ACHN (cell line): ENCODE results near the gene FBXW12.

Source experiments
- DNase-seq: peaks from one replicate; pipeline ENCODE4 v3.0.0-alpha.2; 2015
- in situ Hi-C: cut with HindIII; loops from 2 replicates; pipeline ENCODE4 v1.10.0; 2017; ENCODE audit warnings: low sequenced_read_pairs, low pct_ligation_motif_present, low pct_unique_long_range_greater_than_20kb

Gene FBXW12

DNA sequence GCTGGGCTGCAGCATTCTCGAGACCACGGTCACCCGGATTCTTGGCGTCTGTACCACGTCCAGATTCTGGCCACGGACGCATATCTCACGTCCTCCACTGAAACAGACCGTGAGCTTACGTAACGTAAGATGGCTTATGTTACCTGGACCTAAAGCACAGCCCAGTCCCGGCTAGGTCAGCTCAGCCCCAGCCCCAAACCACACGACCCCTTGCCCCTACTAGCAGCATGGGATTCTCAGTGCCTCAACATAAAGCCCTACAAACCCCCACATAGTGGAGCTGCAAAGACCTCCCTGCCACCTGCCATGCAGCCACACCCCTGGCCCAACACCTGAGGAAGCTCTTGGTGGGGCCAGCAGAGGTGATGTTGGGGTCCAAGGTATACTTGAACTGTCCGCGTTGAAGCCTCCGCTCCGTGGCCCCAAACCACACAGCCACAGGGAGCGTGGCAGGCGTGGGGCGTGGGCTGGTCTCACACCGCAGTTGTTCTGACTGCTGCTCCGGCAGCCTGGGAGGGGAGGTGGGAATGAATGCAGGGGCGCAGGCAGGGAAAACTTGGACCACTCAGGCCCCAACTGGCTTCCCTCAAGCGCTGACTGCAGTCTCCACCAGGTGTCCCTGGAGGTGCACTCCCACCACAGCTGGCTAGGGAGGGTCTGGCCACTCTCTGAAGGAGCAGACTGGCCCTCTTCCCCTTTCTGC lies 43.4 kb downstream of the FBXW12 start:
- in situ Hi-C loops = no loop called here
- DNase-seq = no peak

- DNase-seq = no peak
- in situ Hi-C loops = no loop called here
Observed at GRCh38 chr3:48416091-48416505, 44.1 kb downstream of the FBXW12 start.

DNA sequence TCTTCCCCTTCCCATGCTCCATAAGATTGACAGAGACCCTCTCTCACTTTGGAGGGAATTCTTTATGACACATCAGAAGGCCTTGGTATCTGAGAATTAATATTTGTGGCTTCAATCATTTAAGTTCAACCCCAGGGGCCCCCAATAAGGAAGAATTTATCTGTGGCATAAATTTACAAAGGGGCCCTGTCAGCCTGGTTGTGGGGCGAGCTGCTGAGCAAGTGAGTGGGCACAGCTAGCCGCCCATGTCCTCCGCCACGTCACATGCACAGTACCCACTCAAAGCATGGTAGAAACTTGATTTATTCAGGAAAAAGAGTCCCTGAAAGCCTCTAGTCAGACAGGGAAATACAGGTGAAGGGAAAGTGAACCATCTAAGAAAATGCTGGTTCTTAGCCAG lies 44.5 kb downstream of the FBXW12 start:
- DNase-seq = no peak
- in situ Hi-C loops = no loop called here

DNA sequence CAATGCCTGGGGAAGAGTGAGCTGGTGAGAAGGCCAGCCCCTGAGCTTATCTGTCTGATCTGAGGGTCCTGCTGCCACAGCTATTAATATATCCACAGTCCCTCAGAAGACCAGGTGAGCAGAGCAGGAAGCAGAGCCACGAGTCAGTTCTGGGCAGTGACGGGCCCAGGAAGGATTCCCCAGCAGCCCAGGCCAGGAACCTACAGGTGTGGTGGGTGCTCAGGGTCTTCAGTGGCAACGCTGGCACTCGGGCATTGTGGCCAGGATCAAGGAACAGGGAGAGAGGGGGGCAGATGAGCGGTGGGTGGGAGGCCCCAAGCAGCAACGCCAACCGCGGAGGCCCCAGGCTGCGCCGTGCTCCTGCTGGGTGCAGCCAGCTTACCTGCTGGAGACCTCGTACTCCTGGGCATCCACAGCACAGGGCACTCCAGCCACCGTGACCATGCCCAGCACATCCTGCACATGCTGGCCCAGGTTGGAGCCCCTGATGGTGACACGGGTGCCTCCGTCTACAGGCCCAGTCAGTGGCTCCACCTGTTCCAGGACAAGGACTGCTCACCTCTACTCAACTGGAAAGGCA lies 45.6 kb downstream of the FBXW12 start:
- DNase-seq = no peak
- in situ Hi-C loops = no loop called here

- in situ Hi-C loops = no loop called here
- no peak for DNase-seq
Observed at GRCh38 chr3:48418140-48418539, 46.1 kb downstream of the FBXW12 start.

DNA sequence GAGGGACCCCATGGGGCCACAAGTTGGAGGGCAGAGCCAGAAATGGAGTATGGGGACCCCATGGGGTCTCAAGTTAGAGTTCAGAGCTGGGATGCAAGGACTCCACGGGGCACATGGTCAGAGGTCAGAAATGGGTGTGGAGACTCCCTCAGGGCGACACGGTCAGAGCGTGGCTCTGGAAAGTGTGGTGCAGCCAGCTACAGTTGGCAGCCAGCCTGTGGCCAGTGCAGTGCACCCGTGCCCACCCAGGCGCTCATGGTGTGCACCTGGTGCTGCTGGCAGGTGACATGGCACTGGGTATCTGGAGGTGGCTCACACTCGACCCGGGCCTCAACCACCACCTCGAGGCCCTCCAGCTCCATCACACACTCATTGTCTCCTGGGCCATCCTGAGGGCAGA lies 46.6 kb downstream of the FBXW12 start:
- in situ Hi-C loops = no loop called here
- no peak for DNase-seq

GRCh38 chr3:48419149-48419548 lies 47.1 kb downstream of the FBXW12 start:
- DNase-seq = no peak
- in situ Hi-C loops = no loop called here

DNA sequence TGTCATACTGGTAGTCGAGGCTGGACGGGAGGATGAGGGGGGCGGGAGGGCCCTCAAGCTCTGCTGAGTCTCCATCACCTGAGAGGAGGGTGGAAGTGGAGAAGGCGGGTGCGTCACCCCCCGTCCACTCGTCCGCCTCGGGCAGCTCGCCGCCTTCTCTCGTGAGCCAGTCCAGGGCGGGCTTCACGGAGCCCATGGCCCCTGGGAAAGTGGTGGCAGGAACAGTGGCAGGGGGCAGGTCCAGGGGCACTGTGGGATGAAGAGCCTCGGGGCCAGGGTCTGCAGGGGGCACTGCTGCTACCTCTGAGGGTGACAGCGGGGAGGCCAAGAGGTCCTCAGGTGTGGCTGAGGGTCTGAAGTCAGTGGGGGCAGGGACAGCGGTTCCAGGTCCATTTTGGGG lies 47.6 kb downstream of the FBXW12 start:
- in situ Hi-C loops = no loop called here
- no peak for DNase-seq

DNA sequence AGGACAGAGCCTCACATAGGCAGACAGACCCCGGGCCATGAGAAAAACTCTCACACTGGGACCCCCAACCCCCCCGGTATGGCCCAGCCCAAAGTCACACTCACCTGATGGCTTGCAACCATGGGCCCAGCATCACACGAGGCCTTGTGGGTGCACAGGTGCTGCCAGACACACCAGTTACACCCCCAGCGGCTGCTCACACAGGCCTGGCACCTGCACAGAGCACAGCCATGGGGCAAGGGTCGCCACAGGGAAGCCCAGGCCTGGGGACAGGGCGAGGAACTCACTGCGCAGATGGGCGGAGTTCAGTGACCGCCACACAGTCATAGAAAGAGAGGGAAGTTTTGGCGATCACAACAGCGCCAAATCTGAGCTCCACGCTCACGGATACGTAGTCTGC lies 48.5 kb downstream of the FBXW12 start:
- no peak for DNase-seq
- in situ Hi-C loops = no loop called here

GRCh38 chr3:48422272-48422671 lies 50.3 kb downstream of the FBXW12 start:
- DNase-seq = no peak
- in situ Hi-C loops = no loop called here

DNA sequence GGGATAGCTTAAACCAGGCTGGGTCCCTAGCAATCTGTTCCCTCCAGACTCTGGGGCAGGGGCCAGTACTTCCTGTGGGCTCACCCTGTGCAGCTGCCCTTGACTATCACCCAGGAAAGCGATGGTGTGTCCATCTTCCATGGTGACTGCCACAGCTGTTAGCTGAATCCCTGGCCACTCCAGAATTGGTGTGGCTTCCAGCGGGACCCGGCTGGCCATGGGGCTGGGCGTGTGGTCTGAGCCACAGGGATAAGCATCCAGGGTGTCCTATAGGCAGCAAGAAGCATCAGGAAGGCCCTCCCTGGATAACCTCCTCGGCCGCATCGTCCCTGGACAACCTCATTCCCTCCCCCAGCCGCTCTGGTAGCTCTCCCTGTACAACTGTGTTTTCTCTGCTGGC lies 50.7 kb downstream of the FBXW12 start:
- no peak for DNase-seq
- in situ Hi-C loops = no loop called here

- in situ Hi-C loops = no loop called here
- DNase-seq = no peak
Observed at GRCh38 chr3:48423241-48423882, 51.3 kb downstream of the FBXW12 start.

DNA sequence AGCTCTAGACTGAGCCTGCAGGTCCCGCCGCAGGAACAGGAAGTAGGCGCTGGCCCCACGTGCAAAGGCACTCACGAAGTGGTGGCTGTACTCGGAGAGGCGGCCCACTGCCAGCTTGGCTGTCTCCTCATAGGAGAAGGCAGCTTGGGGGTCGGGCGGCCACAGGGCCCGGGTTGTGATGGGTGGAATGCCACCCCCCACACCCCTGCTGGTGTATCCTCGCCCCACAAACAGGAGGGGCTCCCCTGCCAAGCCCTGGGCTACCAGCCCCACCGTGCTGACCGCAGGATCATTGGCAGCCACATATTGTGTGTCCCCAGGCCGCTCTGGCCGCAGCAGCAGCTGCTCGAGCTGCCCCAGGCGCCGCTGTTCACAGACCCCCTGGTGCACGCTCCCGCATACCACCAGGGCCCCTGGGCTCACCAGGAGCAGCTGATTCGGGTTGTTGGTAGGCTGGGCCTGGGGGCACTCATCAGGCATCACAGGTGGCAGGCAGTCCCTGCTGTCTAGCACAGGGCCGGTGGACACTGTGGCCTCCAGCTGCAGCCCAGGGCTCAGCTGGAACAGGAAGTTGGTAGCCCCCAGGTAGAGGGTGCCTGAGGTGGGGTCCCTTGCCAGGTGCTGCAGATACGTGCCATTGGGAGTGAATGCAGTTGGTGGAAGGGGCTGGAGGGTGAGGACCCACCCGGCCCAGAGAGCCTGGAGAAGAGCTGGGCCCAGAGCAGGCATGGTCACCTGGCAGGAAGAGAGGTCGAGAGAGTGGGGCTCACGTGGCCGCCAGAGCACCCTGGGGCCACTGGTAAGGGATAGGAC lies 52.1 kb downstream of the FBXW12 start:
- in situ Hi-C loops = no loop called here

GRCh38 chr3:48425281-48425812 lies 53.3 kb downstream of the FBXW12 start:
- in situ Hi-C loops = no loop called here
- no peak for DNase-seq

More for the DNA sequence above, 52.1 kb downstream of the FBXW12 start:
- no peak for DNase-seq

GRCh38 chr3:48426401-48426909 lies 54.4 kb downstream of the FBXW12 start:
- in situ Hi-C loops = no loop called here

GRCh38 chr3:48426944-48427629 lies 55.1 kb downstream of the FBXW12 start:
- DNase-seq = no peak
- in situ Hi-C loops = no loop called here

More at GRCh38 chr3:48426401-48426909, 54.4 kb downstream of the FBXW12 start:
- no peak for DNase-seq

DNA sequence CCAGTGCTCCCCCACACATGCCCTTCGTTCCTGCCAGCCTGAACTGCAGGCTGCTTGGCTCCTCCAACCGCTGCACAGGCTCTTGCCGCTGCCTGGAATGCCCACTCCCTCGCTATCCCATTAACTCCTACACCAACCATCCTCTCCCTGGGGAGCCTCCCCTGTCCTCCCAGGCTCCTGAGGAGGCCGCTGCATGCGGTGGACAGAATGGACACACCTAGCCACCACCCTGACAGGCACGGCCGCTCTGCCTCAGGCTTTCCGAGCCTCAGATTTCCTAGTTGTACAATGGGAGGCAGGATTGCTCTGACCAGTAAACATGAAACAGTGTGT lies 55.6 kb downstream of the FBXW12 start:
- no peak for DNase-seq
- in situ Hi-C loops = no loop called here

GRCh38 chr3:48428088-48428571 lies 56.1 kb downstream of the FBXW12 start:
- DNase-seq = no peak
- in situ Hi-C loops = no loop called here
